NCI-H128 (cell line): ENCODE results near the gene OGDHL.
"Not testable (repeated sequence)": the region's sequence is repeated elsewhere in the genome, so short reads cannot be mapped to it uniquely, and the experiment has no call there.

ENCODE experiments used
- DNase-seq: peaks from one replicate; lab custom pipeline; 2025; ENCODE audit not compliant: unreplicated experiment; lab: John Stamatoyannopoulos, UW

The OGDHL gene

DNA sequence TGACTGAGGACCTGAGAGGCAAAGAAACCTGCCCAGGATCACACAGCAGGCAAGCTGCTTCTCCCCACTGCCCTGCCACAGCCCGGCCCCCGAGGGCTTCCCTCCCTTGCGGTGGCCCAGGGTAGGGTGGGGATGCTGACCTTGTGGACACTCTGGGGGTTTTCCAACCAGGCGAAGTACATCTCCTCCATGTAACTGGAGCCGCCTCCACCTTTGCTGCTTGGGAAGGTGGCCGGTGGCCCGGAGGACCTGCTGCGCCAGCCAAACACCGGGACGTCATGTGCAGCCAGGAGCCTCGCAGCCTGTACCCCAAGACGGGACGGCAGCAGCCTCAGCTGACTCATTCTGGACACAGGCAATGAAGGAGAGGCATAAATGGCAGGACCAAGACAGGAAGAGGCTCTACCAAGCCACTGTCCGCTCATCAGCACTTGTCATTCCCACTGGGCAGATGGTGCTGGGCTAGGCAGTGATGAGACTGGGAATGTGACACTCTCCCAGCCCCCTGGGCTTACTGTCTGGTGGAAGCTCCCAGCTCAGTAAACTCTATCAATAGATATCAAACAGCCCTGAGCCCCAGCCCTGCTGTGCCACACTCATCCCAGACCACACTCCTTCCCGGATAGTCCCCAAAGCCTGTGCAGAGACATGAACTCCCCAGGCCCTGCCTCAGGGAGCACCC lies 3.7 kb downstream of the OGDHL start:
- DNase-seq = no peak

DNA sequence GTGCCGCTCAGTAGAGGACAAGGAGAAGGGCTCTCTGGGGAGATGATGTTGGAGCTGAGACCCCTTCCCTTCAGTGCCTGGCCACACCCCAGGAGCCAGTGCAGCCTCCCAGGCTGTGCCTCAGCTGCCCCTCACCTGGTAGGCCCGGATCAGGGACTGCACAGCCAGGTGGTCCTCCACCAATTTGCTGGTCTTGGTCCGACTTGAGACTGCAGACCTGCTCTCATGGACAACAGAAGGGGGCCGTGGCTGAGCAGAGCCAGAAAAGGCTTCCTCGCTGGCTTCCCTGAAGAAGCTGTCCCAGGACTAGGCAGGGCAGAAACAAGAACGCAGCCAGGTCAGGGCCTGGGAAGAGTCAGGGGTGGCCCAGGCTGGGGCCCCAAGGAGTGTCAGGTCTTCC lies 5.5 kb downstream of the OGDHL start:
- DNase-seq = no peak

DNA sequence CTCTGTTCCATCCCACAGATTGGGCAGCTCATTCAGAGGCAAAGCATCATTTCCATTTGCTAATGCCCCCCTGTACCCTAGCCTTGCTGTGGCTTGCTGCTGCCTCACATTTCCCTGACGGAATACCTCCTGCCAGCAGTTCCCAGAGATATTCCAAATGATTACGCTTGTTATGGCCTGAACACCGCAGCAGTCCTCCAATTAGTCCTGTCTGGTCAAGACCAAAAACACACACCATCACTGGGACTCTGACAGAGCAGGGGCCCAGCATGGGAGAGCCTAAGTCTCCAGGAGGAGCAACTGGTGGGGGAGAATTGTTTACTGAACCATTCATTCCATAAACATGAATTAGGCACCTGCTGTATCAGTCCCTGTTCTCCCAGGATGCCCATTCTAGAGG lies 6.1 kb downstream of the OGDHL start:
- DNase-seq = no peak

DNA sequence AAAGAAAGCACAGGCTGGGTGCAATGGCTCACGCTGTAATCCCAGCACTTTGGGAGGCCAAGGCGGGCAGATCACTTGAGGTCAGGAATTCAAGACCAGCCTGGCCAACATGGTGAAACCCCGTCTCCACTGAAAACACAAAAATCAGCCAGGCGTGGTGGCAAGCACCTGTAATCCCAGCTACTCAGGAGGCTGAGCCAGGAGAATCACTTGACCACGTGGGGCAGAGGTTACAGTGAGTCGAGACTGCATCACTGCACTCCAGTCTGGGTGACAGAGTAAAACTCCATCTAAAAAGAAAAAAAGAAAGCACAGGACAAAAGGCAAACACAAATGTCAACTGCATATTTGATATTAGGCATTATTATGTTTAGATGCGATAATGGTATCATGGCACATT lies 7.2 kb downstream of the OGDHL start:
- DNase-seq = not testable (repeated sequence)

DNA sequence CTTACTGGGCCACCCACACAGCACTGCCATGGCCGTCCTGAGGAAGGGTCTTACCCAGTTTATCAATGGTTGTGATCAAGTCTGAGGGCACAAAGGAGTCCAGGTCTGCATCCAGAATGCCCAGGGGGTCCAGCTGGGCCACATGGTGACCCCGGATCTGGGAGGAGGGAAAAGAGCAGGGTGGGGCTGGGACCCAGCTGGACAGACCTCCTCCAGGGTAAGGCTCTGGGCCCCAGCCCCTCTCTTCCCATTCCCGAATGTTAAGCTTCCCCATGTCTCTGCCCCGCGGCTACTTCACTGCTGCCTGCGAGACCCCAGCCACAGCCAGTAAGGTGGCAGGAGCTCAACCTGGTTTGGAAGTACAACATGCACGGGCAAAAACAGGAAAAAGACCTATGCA lies 9.5 kb downstream of the OGDHL start:
- DNase-seq = no peak

DNA sequence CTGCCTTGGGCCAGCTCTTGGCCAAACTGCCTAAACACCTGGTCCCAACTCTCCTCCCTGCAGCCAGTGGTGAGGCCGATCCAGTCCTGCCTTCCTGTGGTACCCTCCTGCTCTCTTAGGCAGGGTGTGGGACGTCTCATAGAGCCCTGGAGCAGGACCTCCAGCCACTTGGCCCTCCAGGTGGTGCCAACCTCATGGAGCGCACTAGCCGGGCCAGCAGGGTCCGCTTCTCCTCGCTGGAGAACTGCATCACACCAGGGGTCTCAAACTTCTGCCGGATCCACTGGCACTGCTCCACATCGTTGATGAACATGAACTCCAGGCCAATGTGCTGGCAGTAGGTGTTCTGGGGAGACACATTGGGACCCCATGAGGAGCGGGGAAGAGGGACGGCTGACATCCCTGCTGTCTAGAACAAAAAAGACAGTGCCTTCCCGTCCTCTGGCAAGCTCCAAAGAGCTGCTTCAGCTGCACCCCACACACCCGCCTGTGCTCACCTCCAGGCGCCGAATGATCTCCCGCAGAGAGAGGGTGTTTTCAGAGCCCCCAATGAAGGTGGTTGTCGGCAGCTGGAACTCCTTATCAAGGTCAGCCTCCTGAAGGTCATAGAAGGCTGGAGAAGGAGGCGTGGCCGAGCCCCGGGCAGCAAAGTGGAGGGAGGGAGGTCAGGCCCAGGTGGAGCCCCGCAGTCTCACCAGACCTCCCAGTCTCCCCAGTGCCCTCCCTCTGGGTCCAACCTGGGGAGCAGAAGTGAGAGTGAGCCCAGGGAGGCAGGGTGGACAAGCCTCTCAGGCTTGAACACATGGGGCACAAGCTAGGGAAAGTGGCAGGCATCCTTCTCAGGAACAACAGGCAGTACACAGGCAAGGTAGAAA lies 10.2 kb downstream of the OGDHL start:
- DNase-seq = no peak

DNA sequence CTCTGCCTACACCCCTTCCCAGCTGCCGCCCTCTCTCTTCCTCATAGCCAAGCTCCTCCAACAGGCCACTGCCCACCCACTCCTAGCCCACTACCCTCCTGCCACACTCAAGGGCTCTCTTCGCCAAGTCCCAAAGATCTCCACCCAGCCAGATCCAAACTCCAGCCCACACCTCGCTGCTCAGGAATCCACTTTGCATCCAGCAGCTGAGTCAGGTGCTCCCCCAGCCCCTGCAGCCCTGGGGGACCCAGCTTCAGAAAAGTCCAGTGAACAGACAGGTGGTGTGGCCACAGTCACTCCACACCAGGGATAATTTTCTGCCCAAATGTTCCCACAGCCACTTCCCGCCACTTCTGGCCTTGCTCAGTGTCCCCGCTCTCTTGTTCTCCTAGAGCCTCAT lies 10.9 kb downstream of the OGDHL start:
- no peak for DNase-seq

DNA sequence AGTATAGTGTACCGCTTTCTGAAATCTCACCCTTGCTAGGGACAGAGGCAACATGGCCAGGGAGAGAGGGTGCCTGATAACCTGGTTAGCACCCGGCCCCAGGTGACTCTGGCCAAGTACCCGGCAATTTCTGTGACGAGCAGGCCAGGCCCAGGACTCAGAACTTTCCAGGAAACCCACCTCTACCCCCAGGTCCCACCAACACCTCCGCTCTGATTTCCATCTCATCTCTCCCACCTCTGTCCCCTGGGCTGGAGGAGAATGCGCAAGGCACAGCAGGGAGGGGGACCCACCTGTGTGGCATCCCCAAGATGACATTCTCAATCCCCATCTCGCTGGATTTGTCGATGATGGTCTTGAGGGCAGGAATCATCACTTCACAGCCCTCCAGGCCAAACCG lies 11.6 kb downstream of the OGDHL start:
- no peak for DNase-seq

DNA sequence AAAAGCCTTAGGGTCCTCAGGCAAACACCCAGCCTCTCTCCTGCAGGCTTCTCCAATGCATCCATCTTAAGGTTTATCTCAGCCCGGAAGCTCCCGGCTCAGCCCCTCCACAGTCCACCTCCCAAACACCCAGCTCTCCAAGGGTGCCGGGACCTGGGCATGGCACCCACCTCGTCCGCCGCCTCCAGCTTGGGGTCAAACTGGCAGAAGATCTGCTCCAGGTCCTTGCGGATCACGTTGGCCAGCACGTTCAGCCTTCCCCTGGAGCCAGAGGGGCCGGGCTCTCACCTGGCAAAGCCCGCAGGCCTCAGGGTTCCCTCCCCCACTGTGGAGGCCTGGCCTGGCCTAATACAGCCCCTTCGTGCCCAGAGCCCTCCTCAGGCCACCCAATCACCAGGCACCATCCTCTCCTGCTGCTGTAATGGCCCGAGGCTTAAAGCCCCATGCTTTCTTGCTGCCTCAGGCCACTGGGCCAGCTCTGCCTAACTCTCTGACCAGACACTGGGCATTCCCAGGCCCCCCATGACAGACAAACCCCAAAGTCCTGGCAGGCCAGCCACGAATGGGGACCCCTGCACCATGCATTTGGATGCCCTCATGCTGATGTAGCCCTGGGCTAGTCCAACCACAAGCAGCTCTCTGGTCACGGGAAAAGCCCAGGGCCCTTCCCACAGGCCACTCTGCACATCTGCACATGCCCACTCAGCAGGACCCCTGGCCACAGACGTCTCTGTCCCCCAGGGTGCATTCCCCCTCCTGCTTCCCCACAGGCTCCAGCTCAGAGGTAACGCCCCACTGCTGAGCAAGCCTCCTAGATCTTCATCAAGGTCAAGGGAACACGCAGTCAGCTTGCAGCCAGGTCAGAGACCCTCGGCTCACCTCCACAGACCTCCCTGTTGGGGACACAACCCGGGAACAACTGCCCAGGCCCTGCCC lies 12.3 kb downstream of the OGDHL start:
- DNase-seq = no peak

DNA sequence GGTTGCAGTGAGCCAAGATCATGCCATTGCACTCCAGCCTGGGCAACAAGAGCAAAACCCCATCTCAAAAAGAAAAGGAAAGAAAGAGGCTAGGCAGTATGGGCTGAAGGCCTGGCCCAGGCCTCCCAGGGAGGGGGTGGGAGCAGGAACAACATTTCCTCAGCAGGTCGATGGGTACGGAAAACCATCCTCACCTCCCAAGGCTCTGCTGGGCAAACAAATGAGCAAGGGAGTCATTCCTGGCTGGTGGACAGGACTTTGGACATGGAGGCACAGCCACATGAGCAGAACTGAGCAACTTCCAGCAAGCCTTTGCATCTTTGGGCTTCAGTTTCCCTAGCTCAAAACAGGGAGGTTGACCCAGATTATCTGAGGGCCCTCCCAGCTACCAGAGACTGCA lies 13.0 kb downstream of the OGDHL start:
- DNase-seq = no peak

DNA sequence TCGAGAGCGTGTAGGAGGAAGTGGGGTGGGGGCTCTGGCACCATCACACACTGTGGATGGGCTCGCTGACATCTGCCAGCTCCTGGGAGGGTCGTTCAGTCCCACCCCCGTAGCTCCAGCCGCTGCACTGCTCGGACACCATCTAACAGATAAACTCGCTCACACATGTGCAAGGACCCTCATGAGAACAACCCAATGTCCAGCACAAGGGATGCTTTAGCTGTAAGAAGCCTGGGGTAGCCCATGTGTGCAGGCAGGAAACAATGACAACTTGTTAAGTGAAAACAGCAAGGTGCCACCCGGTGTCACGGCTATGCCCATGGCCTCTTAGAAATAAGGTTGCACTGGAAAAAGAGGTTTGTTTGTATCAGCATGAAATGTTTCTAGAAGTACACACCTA lies 14.1 kb downstream of the OGDHL start:
- no peak for DNase-seq

DNA sequence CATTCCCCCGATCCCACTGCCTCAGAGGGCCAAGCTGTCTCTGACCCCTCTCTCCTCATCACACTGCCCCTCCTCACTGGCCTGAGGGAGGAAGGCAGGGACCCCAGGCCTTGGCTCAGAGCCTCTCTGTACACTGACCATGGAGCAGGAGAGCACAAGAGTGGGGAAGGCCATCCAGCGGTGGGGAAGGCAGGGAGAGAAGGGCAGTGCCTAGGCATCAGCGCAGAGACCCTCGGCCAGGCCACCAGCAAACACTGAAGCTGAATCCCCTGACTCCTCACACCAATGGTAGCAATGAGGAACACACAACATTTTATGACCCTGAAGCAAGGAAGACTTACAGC lies 14.8 kb downstream of the OGDHL start:
- no peak for DNase-seq

DNA sequence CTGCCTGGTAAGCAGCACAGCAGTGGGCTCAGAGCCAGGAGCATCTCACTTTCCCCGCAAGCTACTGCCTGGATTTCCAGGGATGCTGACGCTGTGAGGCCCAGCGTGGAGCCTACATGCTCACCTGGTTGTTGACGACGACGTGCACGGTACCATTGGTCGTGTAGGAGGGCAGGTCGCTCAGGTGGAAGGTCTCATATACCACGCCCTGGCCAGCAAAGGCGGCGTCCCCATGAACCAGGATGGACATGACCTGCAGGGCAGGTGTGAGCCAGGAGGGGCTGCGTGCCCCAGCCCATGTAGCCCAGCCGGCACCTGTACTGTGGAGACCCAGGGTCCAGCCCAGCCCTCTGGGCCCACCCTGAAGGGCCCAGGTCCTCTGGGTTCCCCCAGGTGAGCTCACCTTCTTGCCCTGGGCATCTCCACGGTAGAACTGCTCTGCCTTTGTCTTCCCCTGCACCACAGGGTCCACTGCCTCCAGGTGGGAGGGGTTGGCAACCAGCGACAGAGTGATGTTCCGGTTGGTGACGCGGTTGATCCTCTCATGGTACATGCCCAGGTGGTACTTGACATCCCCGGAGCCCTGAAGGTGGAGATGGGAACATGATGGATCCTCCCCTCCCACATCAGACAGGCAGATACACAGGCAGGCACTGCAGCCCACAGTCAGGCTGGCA lies 15.4 kb downstream of the OGDHL start:
- no peak for DNase-seq

DNA sequence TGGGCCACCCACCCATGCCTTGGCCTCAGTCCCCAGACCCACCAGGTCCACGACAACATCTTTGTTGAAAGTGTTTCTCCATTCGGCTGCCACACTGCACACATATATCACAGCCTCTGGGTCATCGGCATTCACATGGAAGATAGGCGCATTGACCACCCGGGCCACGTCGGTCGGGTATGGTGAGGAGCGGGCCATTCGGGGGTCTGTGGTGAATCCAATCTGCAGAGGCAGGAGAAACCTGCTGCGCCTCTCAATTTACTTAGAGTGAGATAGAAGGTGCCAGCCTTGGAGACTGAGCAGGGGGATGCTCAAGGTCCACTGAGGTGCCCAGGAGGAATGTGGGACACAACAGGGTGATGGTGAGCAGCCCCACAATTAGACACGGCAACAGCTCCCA lies 16.4 kb downstream of the OGDHL start:
- DNase-seq = no peak

DNA sequence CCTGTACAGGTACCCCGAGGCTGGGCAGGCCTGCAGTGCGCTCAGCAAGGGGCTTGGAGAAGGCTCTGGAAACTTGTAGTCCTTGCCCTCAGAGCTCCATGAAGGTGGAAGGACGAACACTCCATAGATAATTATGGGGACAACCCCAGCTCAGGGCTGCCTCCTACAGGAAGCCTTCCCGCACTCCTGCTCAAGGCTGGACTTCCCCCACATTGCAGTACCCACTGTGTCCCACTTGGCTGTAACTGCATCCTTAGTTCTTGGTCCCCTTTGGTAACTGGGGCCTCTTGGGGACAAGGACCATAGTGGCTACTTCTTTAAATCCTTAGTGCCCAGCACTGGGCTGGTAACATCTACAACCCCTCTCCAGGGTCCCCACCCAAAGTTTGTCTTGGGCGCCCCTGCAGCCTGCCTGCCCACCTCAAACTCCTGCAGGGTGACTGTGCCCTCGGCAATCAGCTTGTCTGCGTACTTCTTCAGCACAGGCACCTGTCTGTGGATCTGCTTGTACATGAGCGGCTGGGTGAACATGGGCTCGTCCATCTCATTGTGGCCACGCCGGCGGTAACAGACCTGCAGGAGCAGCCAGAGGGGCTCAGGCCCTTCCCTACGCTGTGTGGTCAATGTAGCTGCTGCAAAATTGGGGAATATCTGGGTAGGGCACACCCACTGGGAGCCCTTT lies 17.1 kb downstream of the OGDHL start:
- DNase-seq = no peak

DNA sequence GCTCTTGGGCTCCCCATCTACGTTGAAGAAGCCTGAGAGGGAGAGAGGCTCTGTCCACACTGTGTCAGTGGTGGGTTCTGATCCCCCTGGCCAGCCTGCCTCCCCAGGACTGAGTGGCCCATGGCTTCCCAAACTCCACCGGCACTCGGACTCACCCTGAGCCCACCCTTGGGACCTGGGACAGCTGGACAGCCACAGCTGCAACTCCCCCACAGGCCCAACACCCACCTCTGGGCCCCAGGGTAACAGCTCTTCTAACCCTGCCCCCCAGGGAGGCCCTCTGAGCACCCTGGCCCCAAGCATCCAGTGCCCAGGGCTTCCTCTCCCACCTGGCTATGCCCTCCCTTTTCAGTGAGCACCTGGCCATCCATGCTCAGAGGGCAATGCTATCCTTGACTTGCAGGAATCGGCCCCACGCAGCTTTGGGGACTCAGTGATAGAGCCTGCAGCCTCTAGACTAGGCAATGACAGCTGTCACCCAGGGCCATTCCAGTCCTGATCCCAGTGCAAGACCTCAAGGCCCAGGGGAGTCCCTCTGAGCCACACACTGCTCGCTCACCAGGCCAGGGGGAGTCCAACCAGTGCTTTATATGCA lies 17.9 kb downstream of the OGDHL start:
- DNase-seq = no peak

DNA sequence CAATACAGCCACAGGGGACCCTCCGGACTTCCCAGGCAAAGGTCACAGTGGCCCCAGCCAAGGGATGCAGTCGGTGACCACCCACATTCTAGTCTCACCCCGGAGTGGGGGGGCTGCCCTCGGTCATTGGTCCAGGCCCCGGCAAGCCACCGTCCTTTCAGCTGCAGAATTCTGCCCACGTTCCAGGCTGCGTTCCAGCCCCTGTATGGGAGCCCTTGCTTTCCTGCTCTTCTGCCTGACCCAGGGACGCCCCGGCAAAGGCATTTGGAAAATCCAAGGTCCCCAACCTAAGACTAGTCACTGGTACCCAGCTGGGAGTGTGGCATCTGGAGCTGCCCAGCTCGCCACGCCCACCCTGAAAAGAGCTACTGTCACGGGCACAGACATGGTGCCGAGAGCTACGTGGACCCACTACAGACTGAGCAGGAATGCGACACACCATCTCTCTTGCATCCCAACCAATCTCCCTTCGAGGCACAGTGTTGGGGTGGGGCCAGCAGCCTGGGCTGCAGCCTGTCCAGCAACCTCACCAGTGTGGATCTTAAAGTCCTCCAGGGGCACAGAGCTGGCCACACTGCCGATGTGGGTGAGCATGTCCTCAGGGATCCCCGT lies 18.6 kb downstream of the OGDHL start:
- DNase-seq = no peak

DNA sequence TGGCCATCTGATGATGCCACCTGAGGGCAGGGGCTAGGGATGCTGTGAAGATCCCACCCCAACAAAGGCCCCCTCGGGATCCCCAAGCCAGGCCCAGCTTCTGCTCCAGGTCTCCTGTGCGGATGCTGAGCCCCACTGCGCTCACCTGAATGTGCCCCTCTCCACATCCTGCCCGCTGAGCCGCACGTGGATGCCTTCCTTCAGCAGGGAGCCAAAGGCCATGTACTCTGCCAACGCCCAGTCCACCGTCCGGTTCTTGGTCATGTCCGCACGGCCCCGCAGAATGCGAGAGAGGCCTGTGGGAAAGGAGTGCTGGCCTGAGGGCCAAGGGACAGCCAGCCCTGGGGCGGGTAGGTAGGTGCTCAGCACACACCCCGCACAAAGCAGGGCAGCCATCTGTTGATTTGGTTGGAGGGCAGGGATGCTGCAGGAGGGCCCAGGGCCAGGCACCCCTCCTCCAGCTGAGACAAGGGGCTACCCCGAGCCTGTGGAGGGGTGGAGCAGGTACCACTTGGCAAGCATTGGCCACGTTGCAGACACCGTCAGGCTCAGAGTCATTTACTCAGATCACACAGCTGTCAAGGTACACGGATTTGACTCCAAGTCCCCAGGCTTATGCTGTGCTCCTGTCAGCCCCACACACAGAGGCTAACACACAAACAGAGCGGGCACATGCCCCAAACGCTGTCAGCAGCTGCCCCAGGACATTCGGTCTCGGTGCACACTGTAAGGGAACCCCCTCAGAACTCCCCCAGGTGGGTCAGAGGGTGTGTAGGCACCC lies 19.2 kb downstream of the OGDHL start:
- DNase-seq = no peak
